ENCODE data around the gene LZTS2.

- TF ChIP-seq CREB5 (CRISPR knock-in tag; IDR thresholded peaks at IDR 0.05; ENCODE audit: low read depth): no peak
- TF ChIP-seq PPARA (CRISPR knock-in tag; IDR thresholded peaks at IDR 0.05; ENCODE audit: borderline replicate concordance): no peak
- no peak for TF ChIP-seq TCF4 (CRISPR knock-in tag; IDR thresholded peaks at IDR 0.05; ENCODE audit: borderline replicate concordance)
- no peak for TF ChIP-seq TSHZ2 (CRISPR knock-in tag; IDR thresholded peaks at IDR 0.05)
- TF ChIP-seq CSDC2 (CRISPR knock-in tag; IDR thresholded peaks at IDR 0.05): no peak
- TF ChIP-seq ARNTL (CRISPR knock-in tag; IDR thresholded peaks at IDR 0.05; ENCODE audit: borderline replicate concordance, low read depth): no peak
- TF ChIP-seq PATZ1 (CRISPR knock-in tag; IDR thresholded peaks at IDR 0.05; ENCODE audit: borderline replicate concordance): no peak
These were observed 32.3 kb upstream of the LZTS2 start for GRCh38 chr10:100967332-100967731.

All from SK-N-SH treated with all-trans-retinoic acid at 6 μM for 48 hours (cell line).